GM18520 (cell line): Measurements from ENCODE around the gene ENG.

ENCODE experiments used
- ATAC-seq: cut with Tn5 transposase; IDR thresholded peaks from one replicate; pipeline ENCODE4 v1.9.1; 2021; ENCODE audit not compliant: unreplicated experiment

The ENG gene

GRCh38 chr9:127866535-127866934 lies 12.1 kb upstream of the ENG start:
- ATAC-seq: no peak

- ATAC-seq: no peak
Measured at GRCh38 chr9:127865645-127866464, 11.4 kb upstream of the ENG start.

GRCh38 chr9:127863191-127863621 lies 8.7 kb upstream of the ENG start:
- ATAC-seq: no peak

- no peak for ATAC-seq
Measured at GRCh38 chr9:127862075-127863011, 7.9 kb upstream of the ENG start.

GRCh38 chr9:127860779-127861178 lies 6.3 kb upstream of the ENG start:
- ATAC-seq: no peak

- no peak for ATAC-seq
Measured at GRCh38 chr9:127860260-127860659, 5.8 kb upstream of the ENG start.

- no peak for ATAC-seq
Measured at GRCh38 chr9:127858041-127858512, 3.6 kb upstream of the ENG start.

GRCh38 chr9:127857278-127857677 lies 2.8 kb upstream of the ENG start:
- no peak for ATAC-seq

- no peak for ATAC-seq
Measured at GRCh38 chr9:127856729-127857116, 2.3 kb upstream of the ENG start.

- no peak for ATAC-seq
Measured at GRCh38 chr9:127856094-127856728, 1.8 kb upstream of the ENG start.

- no peak for ATAC-seq
Measured at GRCh38 chr9:127855522-127855921, 1.1 kb upstream of the ENG start.

- ATAC-seq: no peak
Measured at GRCh38 chr9:127854960-127855359, 502 bp upstream of the ENG start.

- no peak for ATAC-seq
Measured at GRCh38 chr9:127853312-127854183, 910 bp downstream of the ENG start.

GRCh38 chr9:127852829-127853228 lies 1.6 kb downstream of the ENG start:
- ATAC-seq: no peak

GRCh38 chr9:127850286-127850830 lies 4.1 kb downstream of the ENG start:
- ATAC-seq: no peak

- ATAC-seq: no peak
Measured at GRCh38 chr9:127848756-127849504, 5.5 kb downstream of the ENG start.

GRCh38 chr9:127847833-127848755 lies 6.4 kb downstream of the ENG start:
- ATAC-seq: no peak

GRCh38 chr9:127847178-127847510 lies 7.3 kb downstream of the ENG start:
- no peak for ATAC-seq
